ENCODE results near the gene RNF225. TPM values are rescaled to one million over a fixed set of nuclear protein-coding genes. Genes with fewer than 3 reads are reported as not detected.
A peak's percentile ranks its signal among the peaks of the same experiment; 100 is the strongest.

The RNF225 gene
- total and polyA plus RNA-seq, 2 of the 13 experiments (the other 11 are each of a cell fraction or from before 2014, with no cell fraction given), result not detected

- H3K9ac ChIP-seq (ENCODE audit: insufficient read depth, low read depth, low read length), result peak overlapping the region; percentile 97
- H3K36me3 ChIP-seq (replicated peaks in 1 of 2; ENCODE audit: control insufficient read depth in 1 of 2, insufficient read depth in 2 of 2, low read length in 2 of 2), result peaks cover 3 to 41% of the 10 kb centered on the region in 2 experiments
- no peak for DNase-seq (ENCODE audit: low spot score)
- H3K4me1 ChIP-seq (ENCODE audit: insufficient read depth, low read length), result peaks cover 47% of the 10 kb centered on the region
- WGBS (ENCODE audit: low lambda C conversion rate), result 72% methylated on average over 2 of the region's 3 CpGs
- H3K9me3 ChIP-seq (ENCODE audit: low read length), result no peaks in the 10 kb centered on the region
- H4K20me1 ChIP-seq (ENCODE audit: insufficient read depth, low read length), result peaks cover 35% of the 10 kb centered on the region
- no peaks in the 10 kb centered on the region; a peak in 1 of 5 replicates for H3K27me3 ChIP-seq (ENCODE audit: control insufficient read depth in 1 of 2, insufficient read depth in 2 of 2, low read length in 2 of 2)
- H3K79me2 ChIP-seq (ENCODE audit: insufficient read depth, low read length), result peaks cover 46% of the 10 kb centered on the region
- no peak for ATAC-seq
- H3K27ac ChIP-seq (ENCODE audit: extremely low read length, insufficient read depth, low read length), result peak overlapping the region; percentile 99
- in situ Hi-C loops (cut with HindIII; ENCODE audit: extremely low pct_ligation_motif_present, low pct_unique_long_range_greater_than_20kb) (no loop called here), intact Hi-C loops (cut with micrococcal nuclease; ENCODE audit: unreplicated experiment) (loop anchor here (5.0 kb wide), 1 partner anchor 206 kb away; the partner anchor contains the start of gene ZNF274)
- FAIRE-seq, result no peak
- H3K4me3 ChIP-seq (replicated peaks in 1 of 3; ENCODE audit: insufficient read depth in 1 of 3, low read depth in 2 of 3, low read length in 3 of 3), result peak overlapping the region; percentile 83 to 98 (median 92); a peak in 5 of 6 replicates
- TF ChIP-seq RXRB (CRISPR knock-in tag; IDR thresholded peaks at IDR 0.05; ENCODE audit: borderline replicate concordance) (no peak), PHF21A (CRISPR knock-in tag; IDR thresholded peaks at IDR 0.05) (0 out of 2 replicates have a peak, but pooled peaks have one; percentile 31)
- peak overlapping the region; percentile 99 for H3K4me2 ChIP-seq (ENCODE audit: low read depth, low read length)
- ChIA-PET POLR2A (interaction anchor here (0.8 to 4.6 kb wide), 5 partner anchors 19 to 111 kb away, joined by 3 to 19 read pairs (median 3); partner anchors contain the start of genes ZNF497, ZNF584 and ZSCAN22), CTCF (ENCODE audit: low intra/inter-chr PET ratio, low total read pairs) (no interaction called here)
- BruUV-seq (replicated peaks), result no TSS peak
- no peak overlapping the region for H2AFZ ChIP-seq (ENCODE audit: low read length)
Measured at GRCh38 chr19:58388175-58388526, 7.3 kb upstream of the RNF225 start.

DNA sequence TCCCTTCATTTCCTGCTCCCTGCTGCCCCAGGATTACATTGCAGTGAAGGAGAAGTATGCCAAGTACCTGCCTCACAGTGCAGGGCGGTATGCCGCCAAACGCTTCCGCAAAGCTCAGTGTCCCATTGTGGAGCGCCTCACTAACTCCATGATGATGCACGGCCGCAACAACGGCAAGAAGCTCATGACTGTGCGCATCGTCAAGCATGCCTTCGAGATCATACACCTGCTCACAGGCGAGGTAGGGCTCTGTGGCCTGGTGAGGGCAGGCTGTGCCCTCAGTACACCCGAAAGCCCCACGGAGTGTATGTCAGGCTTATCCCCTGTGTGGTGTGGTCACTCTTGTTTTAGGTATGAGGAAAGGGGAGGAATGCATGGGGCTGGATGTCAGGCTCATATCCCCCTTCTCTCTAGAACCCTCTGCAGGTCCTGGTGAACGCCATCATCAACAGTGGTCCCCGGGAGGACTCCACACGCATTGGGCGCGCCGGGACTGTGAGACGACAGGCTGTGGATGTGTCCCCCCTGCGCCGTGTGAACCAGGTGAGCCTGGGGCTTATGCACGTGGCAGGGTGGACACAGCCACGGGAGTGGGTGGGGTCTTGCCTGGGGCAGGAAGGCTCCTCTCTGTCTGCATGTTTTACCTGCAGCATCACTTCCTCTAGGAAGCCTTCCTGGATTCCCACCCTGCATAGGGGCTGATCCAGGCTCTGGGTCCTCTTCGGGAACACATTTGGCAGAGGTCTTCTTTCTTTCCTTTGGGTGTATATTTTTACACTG is 2.3 kb upstream of the RNF225 start:
- peaks cover 12 to 59% of the 10 kb centered on the region in 2 experiments for H3K36me3 ChIP-seq (replicated peaks in 1 of 2; ENCODE audit: control insufficient read depth in 1 of 2, insufficient read depth in 2 of 2, low read length in 2 of 2)
- no peak overlapping the region for H3K27ac ChIP-seq (ENCODE audit: extremely low read length, insufficient read depth, low read length)
- FAIRE-seq (no peak), ATAC-seq (no peak), DNase-seq (ENCODE audit: low spot score) (no peak)
- peaks cover 27% of the 10 kb centered on the region for H3K4me1 ChIP-seq (ENCODE audit: insufficient read depth, low read length)
- H2AFZ ChIP-seq (ENCODE audit: low read length), result no peak overlapping the region
- no peak overlapping the region for H3K4me2 ChIP-seq (ENCODE audit: low read depth, low read length)
- CTCF ChIA-PET (ENCODE audit: low intra/inter-chr PET ratio, low total read pairs), result no interaction called here
- POLR2A ChIA-PET, result interaction anchor here (1.0 kb wide), 1 partner anchor 15 kb away, joined by 3 read pairs; the partner anchor contains the start of gene ZNF584
- H3K9me3 ChIP-seq (ENCODE audit: low read length), result no peaks in the 10 kb centered on the region
- H3K9ac ChIP-seq (ENCODE audit: insufficient read depth, low read depth, low read length), result no peak overlapping the region
- peak; percentile 63 for TF ChIP-seq AGO2 (optimal IDR thresholded peaks at IDR 0.05; ENCODE audit: low read depth, low read length)
- peak in 1 of 2 experiments; percentile 49; a peak in 1 of 4 replicates for TF ChIP-seq POLR2A (IDR thresholded peaks at IDR 0.05; ENCODE audit: insufficient read depth in 1 of 2, low read depth in 2 of 2, low read length in 2 of 2)
- TF ChIP-seq RXRA (CRISPR knock-in tag; IDR thresholded peaks at IDR 0.05), result no peak
- no peak for TF ChIP-seq GABPB1 (CRISPR knock-in tag; IDR thresholded peaks at IDR 0.05)
- no peak for TF ChIP-seq ZIK1 (CRISPR knock-in tag; IDR thresholded peaks at IDR 0.05; ENCODE audit: borderline replicate concordance, low read depth)
- no peak for TF ChIP-seq RBM22 (optimal IDR thresholded peaks at IDR 0.05; ENCODE audit: low read length)
- peaks cover 41% of the 10 kb centered on the region for H4K20me1 ChIP-seq (ENCODE audit: insufficient read depth, low read length)
- H3K79me2 ChIP-seq (ENCODE audit: insufficient read depth, low read length), result peaks cover 27% of the 10 kb centered on the region
- H3K27me3 ChIP-seq (ENCODE audit: control insufficient read depth in 1 of 2, insufficient read depth in 2 of 2, low read length in 2 of 2), result no peaks in the 10 kb centered on the region
- H3K4me3 ChIP-seq (replicated peaks in 1 of 3; ENCODE audit: insufficient read depth in 1 of 3, low read depth in 2 of 3, low read length in 3 of 3), result no peak overlapping the region
- no TSS peak for BruUV-seq (replicated peaks)
- intact Hi-C loops (cut with micrococcal nuclease; ENCODE audit: unreplicated experiment) (no loop called here), in situ Hi-C loops (cut with HindIII; ENCODE audit: extremely low pct_ligation_motif_present, low pct_unique_long_range_greater_than_20kb) (no loop called here)
- WGBS (ENCODE audit: low lambda C conversion rate), result 99% methylated on average over 14 of the region's 26 CpGs
